SU-DHL-6 (cell line): ENCODE results near the gene TMEM131L.

Experiments used
- CTCF ChIP-seq: fragments of 200-600 bp; sonication (generic); IDR thresholded peaks from one replicate; pipeline ENCODE4 v1.5.1; 2017; ENCODE audit warnings: antibody characterized with exemption, mild to moderate bottlenecking, low read length, moderate library complexity; ENCODE audit not compliant: insufficient read depth, poor library complexity, severe bottlenecking
- EZH2phosphoT487 ChIP-seq: fragments of 200-600 bp; sonication (generic), shearing (Covaris generic); conservative IDR thresholded peaks from 2 replicates; pipeline ENCODE4 v1.6.1; 2018; ENCODE audit warnings: mild to moderate bottlenecking, antibody characterized with exemption, low read length, moderate library complexity, mixed read lengths

GRCh38 chr4:153651116-153651515, 185.0 kb downstream of the TMEM131L start:
- TF ChIP-seq CTCF (no peak), EZH2phosphoT487 (no peak)
